RWPE1 (cell line): ENCODE results near the gene AGT.
"Not testable (repeated sequence)": the region's sequence is repeated elsewhere in the genome, so short reads cannot be mapped to it uniquely, and the experiment has no call there.

Experiments used
- CTCF ChIA-PET: fragments of 350-600 bp; sonication (Branson Sonifier 250); formaldehyde crosslinking; extraction: SDS; loops from one replicate; lab custom pipeline; 2021; lab: Yijun Ruan, JAX
- POLR2A ChIA-PET: fragments of 400-600 bp; formaldehyde crosslinking; extraction: SDS; loops from one replicate; lab custom pipeline; 2020; ENCODE audit warnings: antibody characterized with exemption; ENCODE audit not compliant: low non-redundant PET; lab: Yijun Ruan, JAX
- DNase-seq: peaks from one replicate; pipeline ENCODE4 v3.0.0; 2012; ENCODE audit warnings: low spot score
- H3K27ac ChIP-seq: fragments of 450-650 bp; 2 replicates; pipeline ENCODE4 v1.5.1; 2017
- TF ChIP-seq, protein P1 (sequence below): fragments of 450-650 bp; conservative IDR thresholded peaks from 2 replicates; pipeline ENCODE4 v1.5.1; 2017; ENCODE audit warnings: low read depth, mild to moderate bottlenecking

AGT gene

DNA sequence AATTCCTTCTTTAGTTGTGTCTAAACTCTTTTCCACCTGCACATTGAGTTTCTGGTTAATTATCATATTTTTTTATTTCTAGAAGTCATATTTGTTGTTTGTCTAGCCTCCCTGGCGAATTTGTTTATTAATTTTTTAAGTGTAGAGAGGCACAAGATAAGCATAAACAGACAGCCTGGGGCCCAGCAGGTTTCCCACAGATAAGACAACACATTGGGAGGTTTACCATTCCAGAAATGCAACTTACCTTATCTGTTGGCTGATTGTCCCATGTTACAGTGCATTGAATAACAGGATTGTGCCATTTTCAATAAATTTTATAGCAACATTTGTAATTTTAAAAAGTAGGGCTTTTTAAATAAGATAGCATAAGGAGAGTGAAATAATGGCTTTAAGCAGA is 36.7 kb downstream of the AGT start:
- POLR2A ChIA-PET = no interaction called here
- TF ChIP-seq, protein P1, sequence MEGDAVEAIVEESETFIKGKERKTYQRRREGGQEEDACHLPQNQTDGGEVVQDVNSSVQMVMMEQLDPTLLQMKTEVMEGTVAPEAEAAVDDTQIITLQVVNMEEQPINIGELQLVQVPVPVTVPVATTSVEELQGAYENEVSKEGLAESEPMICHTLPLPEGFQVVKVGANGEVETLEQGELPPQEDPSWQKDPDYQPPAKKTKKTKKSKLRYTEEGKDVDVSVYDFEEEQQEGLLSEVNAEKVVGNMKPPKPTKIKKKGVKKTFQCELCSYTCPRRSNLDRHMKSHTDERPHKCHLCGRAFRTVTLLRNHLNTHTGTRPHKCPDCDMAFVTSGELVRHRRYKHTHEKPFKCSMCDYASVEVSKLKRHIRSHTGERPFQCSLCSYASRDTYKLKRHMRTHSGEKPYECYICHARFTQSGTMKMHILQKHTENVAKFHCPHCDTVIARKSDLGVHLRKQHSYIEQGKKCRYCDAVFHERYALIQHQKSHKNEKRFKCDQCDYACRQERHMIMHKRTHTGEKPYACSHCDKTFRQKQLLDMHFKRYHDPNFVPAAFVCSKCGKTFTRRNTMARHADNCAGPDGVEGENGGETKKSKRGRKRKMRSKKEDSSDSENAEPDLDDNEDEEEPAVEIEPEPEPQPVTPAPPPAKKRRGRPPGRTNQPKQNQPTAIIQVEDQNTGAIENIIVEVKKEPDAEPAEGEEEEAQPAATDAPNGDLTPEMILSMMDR = no peak
- CTCF ChIA-PET = no interaction called here
- no peak for DNase-seq
- no peak overlapping the region for H3K27ac ChIP-seq

DNA sequence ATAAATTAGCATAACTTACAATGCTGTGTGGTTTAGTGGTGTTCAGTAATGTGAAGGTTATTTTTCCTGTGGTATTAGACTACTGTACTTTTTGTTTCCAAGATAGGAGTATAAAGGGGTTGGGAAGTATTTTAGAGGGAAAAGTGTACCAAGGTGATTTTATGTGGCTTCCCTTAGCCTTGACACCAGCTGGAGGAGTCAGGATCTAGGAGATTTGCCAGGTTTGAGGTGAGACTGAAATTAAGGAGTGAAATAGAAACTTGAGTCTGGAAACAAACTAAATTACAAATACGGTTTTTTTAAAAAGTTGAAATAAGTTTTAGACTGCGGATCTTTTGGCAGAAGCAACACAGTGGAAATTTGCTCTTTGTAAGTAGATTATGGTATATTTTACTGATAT is 39.3 kb downstream of the AGT start:
- DNase-seq = no peak
- POLR2A ChIA-PET = no interaction called here
- H3K27ac ChIP-seq = no peak overlapping the region
- CTCF ChIA-PET = no interaction called here
- TF ChIP-seq, protein P1 = no peak

- no peak for DNase-seq
- TF ChIP-seq, protein P1 = no peak
- no peak overlapping the region for H3K27ac ChIP-seq
- CTCF ChIA-PET = no interaction called here
- POLR2A ChIA-PET = no interaction called here
These were observed 44.4 kb downstream of the AGT start for GRCh38 chr1:230669543-230669942.

- POLR2A ChIA-PET = interaction anchor here (0.6 kb wide), 1 partner anchor 90 kb away, joined by 3 read pairs; no protein-coding TSS in a partner anchor
- DNase-seq = no peak
- no peak overlapping the region for H3K27ac ChIP-seq
- CTCF ChIA-PET = interaction anchor here (0.6 kb wide), 1 partner anchor 26 kb away, joined by 4 read pairs; no protein-coding TSS in a partner anchor
- TF ChIP-seq, protein P1 = no peak
These were observed 45.7 kb downstream of the AGT start for GRCh38 chr1:230668227-230668626.

- no peak overlapping the region for H3K27ac ChIP-seq
- no peak for DNase-seq
- ChIA-PET POLR2A (no interaction called here), CTCF (interaction anchor here (0.6 kb wide), 1 partner anchor 255 kb away, joined by 3 read pairs; no protein-coding TSS in a partner anchor)
- TF ChIP-seq, protein P1 = no peak
These were observed 51.9 kb downstream of the AGT start for GRCh38 chr1:230661976-230662375.

- ChIA-PET CTCF (no interaction called here), POLR2A (no interaction called here)
These were observed 55.2 kb downstream of the AGT start for GRCh38 chr1:230658691-230659090.

DNA sequence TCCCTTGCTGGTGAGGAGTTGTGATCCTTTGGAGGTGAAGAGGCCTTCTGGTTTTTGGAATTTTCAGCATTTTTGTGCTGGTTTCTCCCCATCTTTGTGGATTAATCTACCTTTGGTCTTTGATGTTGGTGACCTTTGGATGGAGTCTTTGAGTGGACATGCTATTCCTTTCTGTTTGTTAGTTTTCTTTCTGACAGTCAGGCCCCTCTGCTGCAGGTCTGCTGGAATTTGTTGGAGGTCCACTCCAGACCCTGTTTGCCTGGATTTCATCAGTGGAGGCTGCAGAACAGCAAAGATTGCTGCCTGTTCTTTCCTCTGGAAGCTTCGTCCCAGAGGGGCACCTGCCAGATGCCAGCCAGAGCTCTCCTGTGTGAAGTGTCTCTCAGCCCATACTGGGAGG is 55.8 kb downstream of the AGT start:
- DNase-seq, H3K27ac ChIP-seq, POLR2A ChIA-PET: not testable (repeated sequence)
- CTCF ChIA-PET = interaction anchor here (0.8 kb wide), 1 partner anchor 200 kb away, joined by 3 read pairs; no protein-coding TSS in a partner anchor

More at GRCh38 chr1:230658691-230659090, 55.2 kb downstream of the AGT start:
- no peak overlapping the region for H3K27ac ChIP-seq
- no peak for DNase-seq
- TF ChIP-seq, protein P1 = no peak

DNA sequence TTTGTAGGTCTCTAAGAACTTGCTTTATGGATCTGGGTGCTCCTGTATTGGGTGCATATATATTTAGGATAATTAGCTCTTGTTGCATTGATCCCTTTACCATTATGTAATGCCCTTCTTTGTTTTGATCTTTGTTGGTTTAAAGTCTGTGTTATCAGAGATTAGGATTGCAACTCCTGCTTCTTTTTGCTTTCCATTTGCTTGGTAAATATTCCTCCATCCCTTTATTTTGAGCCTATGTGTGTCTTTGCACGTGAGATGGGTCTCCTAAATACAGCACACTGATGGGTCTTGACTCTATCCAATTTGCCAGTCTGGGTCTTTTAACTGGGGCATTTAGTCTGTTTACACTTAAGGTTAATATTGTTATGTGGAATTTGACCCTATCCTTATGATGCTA is 57.2 kb downstream of the AGT start:
- DNase-seq, H3K27ac ChIP-seq, POLR2A ChIA-PET, CTCF ChIA-PET: not testable (repeated sequence)
